Activated CD8-positive, alpha-beta memory T cell treated with anti-CD3 and anti-CD28 coated beads for 36 hours (primary cell): ENCODE data around the gene STUB1. TPM values are rescaled to one million over a fixed set of nuclear protein-coding genes. Genes with fewer than 3 reads are reported as not detected.
"Not testable (repeated sequence)": the region's sequence is repeated elsewhere in the genome, so short reads cannot be mapped to it uniquely, and the experiment has no call there.

Source experiments
- CTCF ChIA-PET: fragments of 350-600 bp; sonication (Branson Sonifier 250); formaldehyde crosslinking; loops from one replicate; lab custom pipeline; 2021; ENCODE audit warnings: antibody characterized with exemption; lab: Charles Lee
- POLR2A ChIA-PET: fragments of 350-600 bp; sonication (Branson Sonifier 250); formaldehyde crosslinking; loops from one replicate; lab custom pipeline; 2021; ENCODE audit warnings: antibody characterized with exemption; lab: Charles Lee
- total RNA-seq, 2 experiments: library from RNA; stranded (reverse); gene quantifications; one replicate each; pipeline ENCODE4 v1.2.3, GENCODE V29; 2021

Gene STUB1
- total RNA-seq, 2 experiments from 2014 or later = 100 to 106 TPM

GRCh38 chr16:711084-711483 is 30.9 kb downstream of the STUB1 start:
- ChIA-PET POLR2A (no interaction called here), CTCF (interaction anchor here (0.8 to 3.0 kb wide), 6 partner anchors 9 to 76 kb away, joined by 3 to 19 read pairs (median 5); partner anchors contain the start of gene WDR24)

DNA sequence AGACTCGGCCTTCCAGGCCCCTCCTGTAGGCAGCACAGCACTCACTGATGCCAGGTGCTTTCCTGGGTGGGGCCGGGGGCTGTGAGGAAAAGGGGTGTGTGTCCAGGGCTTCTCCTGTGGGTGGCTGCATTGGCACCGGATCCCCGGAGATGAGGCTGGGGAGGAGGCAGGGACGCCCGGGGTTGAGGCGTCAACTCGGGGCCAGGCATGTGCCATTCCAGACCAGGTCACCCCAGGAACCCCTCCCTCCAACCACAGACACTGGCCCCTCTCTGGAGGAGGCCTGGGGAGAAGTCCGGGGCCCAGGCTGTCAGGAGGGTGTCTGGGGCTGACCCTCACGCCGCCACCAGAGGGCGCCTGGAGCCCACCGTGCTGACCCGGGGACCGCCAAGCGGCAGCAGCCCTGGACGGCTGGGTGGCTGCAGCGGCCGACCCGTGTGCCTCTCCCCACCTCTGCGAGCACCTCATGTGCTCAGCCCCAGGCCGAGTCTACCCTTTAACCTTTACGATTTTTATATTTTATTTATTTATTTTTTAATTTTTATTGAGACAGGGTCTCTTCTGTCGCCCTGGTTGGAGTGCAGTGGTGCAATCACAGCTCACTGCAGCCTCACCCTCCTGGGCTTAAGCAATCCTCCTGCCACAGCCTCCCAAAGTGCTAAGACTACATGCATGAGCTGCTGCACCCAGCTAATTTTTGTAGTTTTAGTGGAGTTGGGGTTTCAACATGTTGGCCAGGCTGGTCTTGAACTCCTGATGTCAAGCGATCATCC is 31.5 kb downstream of the STUB1 start:
- ChIA-PET CTCF (interaction anchor here (0.6 to 4.5 kb wide), 22 partner anchors 8 to 887 kb away, joined by 3 to 26 read pairs (median 4); partner anchors contain the start of genes ANTKMT, CCDC78, CHTF18 and CIAO3), POLR2A (no interaction called here)

DNA sequence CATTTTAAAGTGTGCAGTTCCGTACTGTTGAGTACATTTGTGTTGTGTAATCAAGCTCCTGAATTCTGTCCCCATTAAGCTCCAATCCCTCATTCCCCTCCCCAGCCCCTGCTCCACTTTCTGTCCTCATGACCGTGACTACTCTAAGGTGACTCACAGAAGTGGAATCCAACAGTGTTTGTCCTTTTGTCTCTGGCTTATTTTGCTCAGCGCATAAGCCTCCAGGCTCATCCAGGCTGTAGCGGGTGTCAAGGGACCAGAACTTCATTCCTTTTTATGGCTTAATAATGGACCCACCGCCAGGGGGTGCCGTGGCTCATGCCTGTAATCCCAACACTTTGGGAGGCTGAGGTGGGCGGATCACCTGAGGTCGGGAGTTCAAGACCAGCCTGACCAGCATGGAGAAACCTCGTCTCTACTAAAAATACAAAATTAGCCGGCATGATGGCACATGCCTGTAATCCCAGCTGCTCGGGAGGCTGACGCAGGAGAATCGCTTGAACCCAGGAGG is 32.6 kb downstream of the STUB1 start:
- CTCF ChIA-PET = interaction anchor here (0.7 to 4.5 kb wide), 19 partner anchors 8 to 91 kb away, joined by 3 to 26 read pairs (median 5); partner anchors contain the start of genes ANTKMT, CCDC78, CHTF18 and CIAO3
- POLR2A ChIA-PET = not testable (repeated sequence)

DNA sequence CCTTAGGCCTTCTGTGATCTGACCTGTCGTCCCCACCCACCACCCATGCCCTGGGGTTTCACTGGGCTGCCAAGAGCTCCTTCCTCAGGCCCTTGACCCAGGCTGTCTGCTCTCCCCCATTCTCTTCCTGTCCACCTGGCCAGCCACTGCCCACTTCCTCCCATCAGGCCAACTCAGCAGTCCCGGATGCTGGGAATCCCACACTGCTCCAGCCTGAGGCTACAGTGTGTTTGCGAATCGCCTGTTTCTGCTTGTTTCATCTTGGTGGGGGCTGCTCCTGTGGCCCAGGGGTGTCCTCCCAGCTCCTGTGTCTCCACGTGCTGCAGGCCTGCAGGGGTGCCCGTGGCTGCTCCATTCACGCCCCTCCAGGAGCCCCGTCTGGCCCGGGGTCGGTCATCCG is 33.9 kb downstream of the STUB1 start:
- ChIA-PET CTCF (interaction anchor here (1.0 to 4.5 kb wide), 6 partner anchors 11 to 71 kb away, joined by 3 to 26 read pairs (median 10); partner anchors contain the start of genes CCDC78, CIAO3 and JMJD8), POLR2A (interaction anchor here (0.6 to 1.8 kb wide), 2 partner anchors 71 to 993 kb away, joined by 6 read pairs; no protein-coding TSS in a partner anchor)

DNA sequence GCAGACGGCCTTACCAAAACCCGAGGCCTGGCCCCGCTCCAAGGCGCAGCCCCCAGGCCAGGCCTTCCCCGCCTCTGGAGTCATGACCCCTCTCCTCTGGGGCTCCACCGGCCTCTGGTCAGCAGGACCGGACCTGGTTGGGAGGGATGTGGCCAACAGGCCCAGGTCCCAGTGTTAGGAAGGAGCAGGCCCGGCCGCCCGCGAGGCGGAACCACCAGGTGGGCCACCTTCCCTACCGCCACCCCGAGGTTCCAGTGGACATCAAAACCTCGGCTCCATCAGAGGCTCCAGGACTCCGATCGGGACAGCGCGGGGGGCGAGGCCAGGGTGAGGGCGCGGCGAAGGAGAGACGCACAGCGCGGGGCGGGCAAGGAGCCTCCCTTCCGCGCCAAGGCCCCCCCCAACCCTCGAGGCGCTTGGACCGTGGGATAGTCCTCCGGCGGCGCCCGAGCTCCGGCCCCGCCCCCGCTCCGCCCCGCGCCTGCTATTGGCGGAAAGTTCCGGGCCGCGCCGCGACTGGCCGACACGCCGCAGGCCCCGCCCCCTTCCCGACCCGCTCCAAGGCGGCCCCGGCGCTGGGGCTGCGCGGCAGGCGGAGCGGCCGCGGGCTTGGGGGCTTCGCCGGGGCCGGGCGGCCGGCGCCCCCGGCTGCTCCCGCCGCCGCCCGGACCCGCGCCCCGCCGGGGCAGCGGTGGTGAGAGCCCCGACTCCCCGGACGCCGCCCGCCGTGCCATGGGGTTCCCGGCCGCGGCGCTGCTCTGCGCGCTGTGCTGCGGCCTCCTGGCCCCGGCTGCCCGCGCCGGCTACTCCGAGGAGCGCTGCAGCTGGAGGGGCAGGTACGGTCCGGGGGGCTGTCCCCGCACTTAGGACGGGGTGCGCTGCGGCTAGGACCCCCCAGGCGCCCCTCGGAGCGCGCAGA is 34.6 kb downstream of the STUB1 start, which contains the start of gene METRN:
TSS of gene METRN (plus strand) at position 561 of the 919 bp plus-strand sequence. CDS start at position 733, 172 bp downstream.
- ChIA-PET CTCF (interaction anchor here (0.5 to 4.5 kb wide), 8 partner anchors 10 to 74 kb away, joined by 5 to 26 read pairs (median 8); partner anchors contain the start of genes CCDC78, CHTF18, CIAO3 and RPUSD1), POLR2A (interaction anchor here (0.6 to 1.8 kb wide), 3 partner anchors 8 to 266 kb away, joined by 3 to 6 read pairs (median 4); no protein-coding TSS in a partner anchor)

- ChIA-PET CTCF (interaction anchor here (1.0 to 4.5 kb wide), 12 partner anchors 10 to 73 kb away, joined by 3 to 26 read pairs (median 8); partner anchors contain the start of genes CCDC78, CHTF18, CIAO3 and RPUSD1), POLR2A (interaction anchor here (0.6 to 1.8 kb wide), 6 partner anchors 9 to 265 kb away, joined by 3 to 12 read pairs (median 5); no protein-coding TSS in a partner anchor)
Measured at GRCh38 chr16:715477-716199, 35.4 kb downstream of the STUB1 start.

DNA sequence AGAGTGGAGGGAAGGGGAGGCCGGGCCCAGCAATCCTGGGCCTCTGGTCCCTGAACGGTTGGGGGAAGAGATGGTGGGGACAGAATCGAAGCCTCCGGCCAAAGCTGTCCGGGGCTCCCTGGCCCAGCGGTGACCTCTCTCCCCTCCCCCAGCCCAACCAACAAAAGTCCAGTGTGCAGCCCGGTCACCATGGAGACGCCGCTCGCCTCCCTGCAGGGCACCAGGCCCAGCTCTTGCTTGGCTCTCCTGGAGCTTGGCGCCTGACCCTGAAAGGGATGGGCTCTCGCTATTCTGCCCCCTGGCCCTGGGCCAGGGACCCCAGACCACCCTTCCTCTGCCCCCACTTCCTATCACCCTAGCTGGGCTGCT is 36.0 kb downstream of the STUB1 start:
- CTCF ChIA-PET = interaction anchor here (0.9 to 4.5 kb wide), 12 partner anchors 9 to 289 kb away, joined by 3 to 26 read pairs (median 8); partner anchors contain the start of genes CCDC78, CHTF18, CIAO3 and RPUSD1
- POLR2A ChIA-PET = interaction anchor here (0.6 to 1.3 kb wide), 4 partner anchors 9 to 21 kb away, joined by 3 to 12 read pairs (median 6); no protein-coding TSS in a partner anchor

DNA sequence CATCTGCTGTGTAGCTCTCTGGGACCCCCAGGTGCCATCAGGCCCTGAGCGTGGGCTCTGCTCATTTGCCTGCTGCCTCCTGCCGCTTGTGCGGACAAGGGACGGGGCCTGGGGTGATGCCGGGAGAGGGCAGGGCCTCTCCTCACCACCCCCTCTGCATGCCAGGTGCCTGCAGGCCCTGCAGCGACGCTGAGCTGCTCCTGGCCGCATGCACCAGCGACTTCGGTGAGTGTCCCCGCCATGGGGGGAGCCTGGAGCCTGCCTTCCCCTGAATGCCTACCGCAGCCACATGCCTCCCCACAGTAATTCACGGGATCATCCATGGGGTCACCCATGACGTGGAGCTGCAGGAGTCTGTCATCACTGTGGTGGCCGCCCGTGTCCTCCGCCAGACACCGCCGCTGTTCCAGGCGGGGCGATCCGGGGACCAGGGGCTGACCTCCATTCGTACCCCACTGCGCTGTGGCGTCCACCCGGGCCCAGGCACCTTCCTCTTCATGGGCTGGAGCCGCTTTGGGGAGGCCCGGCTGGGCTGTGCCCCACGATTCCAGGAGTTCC is 36.6 kb downstream of the STUB1 start:
- CTCF ChIA-PET = interaction anchor here (0.8 to 2.7 kb wide), 8 partner anchors 11 to 289 kb away, joined by 3 to 12 read pairs (median 6); partner anchors contain the start of gene CIAO3
- POLR2A ChIA-PET = interaction anchor here (0.5 to 1.3 kb wide), 3 partner anchors 12 to 596 kb away, joined by 8 to 12 read pairs (median 8); no protein-coding TSS in a partner anchor

DNA sequence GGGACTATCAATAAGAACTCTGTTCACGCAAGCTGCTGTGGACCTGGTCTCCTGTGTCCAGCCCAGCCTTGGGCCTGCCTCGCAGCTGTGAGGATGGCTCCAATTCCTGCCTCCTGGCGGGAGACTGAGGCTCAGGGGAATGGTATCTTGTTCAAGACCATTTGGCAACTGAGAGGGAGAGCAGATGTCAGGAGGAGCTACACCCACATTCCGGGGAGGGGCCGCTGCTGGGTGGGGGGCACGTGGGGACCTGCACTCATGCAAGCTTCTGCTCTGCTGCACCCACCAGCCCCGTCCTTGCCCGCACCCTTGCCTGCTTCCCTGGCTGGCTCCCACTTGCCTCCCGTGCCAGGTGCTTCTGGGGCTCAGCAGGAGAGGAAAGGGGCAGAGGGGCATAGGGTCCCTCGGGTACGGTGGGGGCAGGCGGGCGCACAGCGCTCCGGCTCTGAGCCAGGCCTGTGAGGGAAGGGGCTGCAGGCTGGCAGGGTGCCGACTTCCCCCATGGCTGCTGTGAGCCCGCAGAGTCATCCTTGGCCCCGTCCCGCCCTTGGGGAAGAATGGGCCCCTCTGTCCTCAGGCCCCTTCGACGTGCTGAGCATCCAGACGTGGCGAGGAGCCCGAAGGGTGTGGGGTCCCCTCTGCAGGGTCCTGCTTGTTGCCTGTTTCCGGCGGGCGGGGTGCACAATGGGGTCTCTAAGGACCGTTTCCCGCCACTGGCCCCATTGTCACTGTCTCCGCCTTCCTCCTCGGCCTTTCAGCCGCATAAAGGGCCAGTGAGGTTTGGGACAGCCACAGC is 37.4 kb downstream of the STUB1 start:
- ChIA-PET CTCF (interaction anchor here (0.8 kb wide), 1 partner anchor 21 kb away, joined by 3 read pairs; no protein-coding TSS in a partner anchor), POLR2A (interaction anchor here (0.5 kb wide), 1 partner anchor 595 kb away, joined by 8 read pairs; no protein-coding TSS in a partner anchor)

DNA sequence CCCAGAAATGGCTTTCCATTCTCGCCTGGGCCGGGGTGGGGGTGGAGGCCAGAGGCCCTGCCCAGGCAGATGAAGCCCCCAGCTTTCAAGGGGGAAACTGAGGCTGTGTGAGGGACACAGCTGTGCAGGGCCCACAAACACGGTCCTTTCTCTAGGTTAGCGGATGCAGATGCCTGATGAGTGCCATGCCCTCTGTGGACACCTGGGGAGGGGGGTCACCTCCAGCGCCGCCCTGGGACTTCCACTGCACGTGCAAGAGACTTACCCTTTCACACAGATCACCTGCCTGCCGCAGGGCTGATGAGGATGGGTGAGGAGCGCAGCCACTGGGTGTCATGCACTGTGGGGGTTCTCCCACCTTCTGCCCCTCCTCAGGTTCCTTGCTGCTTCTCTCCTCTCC is 38.2 kb downstream of the STUB1 start:
- ChIA-PET CTCF (interaction anchor here (1.3 kb wide), 1 partner anchor 25 kb away, joined by 3 read pairs; no protein-coding TSS in a partner anchor), POLR2A (no interaction called here)

GRCh38 chr16:718922-719321 is 38.7 kb downstream of the STUB1 start:
- ChIA-PET CTCF (interaction anchor here (1.3 to 3.2 kb wide), 4 partner anchors 17 to 93 kb away, joined by 3 to 17 read pairs (median 9); no protein-coding TSS in a partner anchor), POLR2A (interaction anchor here (3.9 kb wide), 1 partner anchor 12 kb away, joined by 15 read pairs; no protein-coding TSS in a partner anchor)

- ChIA-PET POLR2A (interaction anchor here (0.6 to 3.9 kb wide), 6 partner anchors 11 to 63 kb away, joined by 3 to 15 read pairs (median 3); partner anchors contain the start of genes CIAO3 and RHOT2), CTCF (interaction anchor here (0.7 to 3.2 kb wide), 11 partner anchors 9 to 92 kb away, joined by 3 to 17 read pairs (median 4); partner anchors contain the start of gene CIAO3)
Measured at GRCh38 chr16:719815-720446, 39.7 kb downstream of the STUB1 start.

- ChIA-PET POLR2A (interaction anchor here (0.6 to 3.9 kb wide), 9 partner anchors 10 to 86 kb away, joined by 3 to 15 read pairs (median 3); partner anchors contain the start of genes CIAO3 and RHOT2), CTCF (interaction anchor here (0.7 to 3.2 kb wide), 14 partner anchors 8 to 92 kb away, joined by 3 to 17 read pairs (median 4); partner anchors contain the start of genes CIAO3 and RHBDL1)
Measured at GRCh38 chr16:720447-720989, 40.3 kb downstream of the STUB1 start.

DNA sequence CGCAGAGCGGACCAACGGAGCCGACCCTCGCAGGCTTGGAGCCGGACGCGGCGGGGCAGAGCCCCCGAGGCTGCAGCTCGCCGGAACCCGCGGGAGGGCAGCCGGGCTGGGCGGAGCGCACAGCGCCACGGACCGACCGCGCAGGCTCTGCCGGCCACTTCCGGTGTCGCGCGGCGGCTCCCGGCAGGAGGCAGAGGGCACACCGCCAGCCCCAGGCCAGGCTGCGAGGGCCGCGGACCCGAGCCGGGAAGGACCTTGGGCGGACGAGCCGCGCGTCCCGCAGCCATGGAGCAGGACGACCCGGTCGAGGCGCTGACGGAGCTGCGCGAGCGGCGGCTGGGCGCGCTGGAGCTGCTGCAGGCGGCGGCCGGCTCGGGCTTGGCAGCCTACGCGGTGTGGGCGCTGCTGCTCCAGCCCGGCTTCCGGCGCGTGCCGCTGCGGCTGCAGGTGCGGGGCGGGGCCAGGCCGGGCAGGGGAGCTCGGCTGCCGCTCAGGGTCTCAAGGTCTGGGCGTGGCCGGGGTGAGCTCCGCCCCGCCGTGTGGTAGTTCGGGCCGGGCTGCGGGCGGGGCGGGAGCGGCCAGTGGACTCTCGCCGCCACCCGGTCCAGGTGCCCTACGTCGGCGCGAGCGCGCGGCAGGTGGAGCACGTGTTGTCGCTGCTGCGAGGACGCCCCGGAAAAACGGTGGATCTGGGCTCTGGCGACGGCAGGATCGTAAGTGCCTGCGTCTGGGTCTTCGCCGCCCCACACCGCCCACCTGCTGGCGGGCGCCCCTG is 41.0 kb downstream of the STUB1 start, which contains the start of gene ANTKMT:
TSS of gene ANTKMT (plus strand) at position 157 of the 775 bp plus-strand sequence. CDS start at position 286, 129 bp downstream.
- ChIA-PET CTCF (interaction anchor here (0.8 to 3.2 kb wide), 11 partner anchors 9 to 64 kb away, joined by 3 to 17 read pairs (median 5); partner anchors contain the start of gene RHBDL1), POLR2A (interaction anchor here (0.9 to 3.9 kb wide), 7 partner anchors 9 to 85 kb away, joined by 3 to 15 read pairs (median 3); partner anchors contain the start of gene CIAO3)
